Measurements from ENCODE around the gene SPTAN1. TPM values are rescaled to one million over a fixed set of nuclear protein-coding genes. Genes with fewer than 3 reads are reported as not detected.

SPTAN1 gene
- total RNA-seq, 1 experiment from 2014 or later: 229 TPM

- no TSS peak for BruUV-seq (replicated peaks)
- CTCF ChIA-PET: interaction anchor here (0.7 kb wide), 1 partner anchor 281 kb away, joined by 7 read pairs; no protein-coding TSS in a partner anchor
- TF ChIP-seq SIN3A (IDR thresholded peaks at IDR 0.05; ENCODE audit: borderline replicate concordance, insufficient read depth, low read depth, low read length): no peak
- no peak for TF ChIP-seq CTCF (IDR thresholded peaks at IDR 0.05)
- no peak for TF ChIP-seq REST (IDR thresholded peaks at IDR 0.05; ENCODE audit: insufficient read depth in 1 of 2, low read depth in 2 of 2, low read length in 1 of 2)
- TF ChIP-seq POLR2AphosphoS5 (IDR thresholded peaks at IDR 0.05; ENCODE audit: low read depth, low read length): no peak
- TF ChIP-seq TCF7L2 (IDR thresholded peaks at IDR 0.05; ENCODE audit: low read depth, low read length): no peak
- no peaks in the 10 kb centered on the region for H3K9me3 ChIP-seq (ENCODE audit: control insufficient read depth, insufficient read depth, low read depth, low read length)
- no peak overlapping the region for H3K27ac ChIP-seq (ENCODE audit: low read length)
- H3K4me1 ChIP-seq (ENCODE audit: control insufficient read depth, insufficient read depth, low read length): no peaks in the 10 kb centered on the region
- ATAC-seq (no peak; the same call in 1 of the 2 replicates), DNase-seq (ENCODE audit: low read depth, low spot score) (no peak)
- no peak overlapping the region for H3K4me3 ChIP-seq (ENCODE audit: low read depth in 2 of 2, low read length in 2 of 2)
- H3K36me3 ChIP-seq (ENCODE audit: control insufficient read depth, insufficient read depth, low read length): peaks cover 4% of the 10 kb centered on the region; the same call in 1 of the 2 replicates
- intact Hi-C loops (cut with micrococcal nuclease; ENCODE audit: unreplicated experiment) (no loop called here), in situ Hi-C loops (cut with HindIII; ENCODE audit: low pct_unique_long_range_greater_than_20kb, low sequenced_read_pairs) (no loop called here)
- POLR2A ChIA-PET: no interaction called here
- H3K27me3 ChIP-seq (ENCODE audit: control insufficient read depth, insufficient read depth, low read length): no peaks in the 10 kb centered on the region
Measured at GRCh38 chr9:128621730-128622455, 69.5 kb downstream of the SPTAN1 start.

GRCh38 chr9:128624566-128624965 is 72.2 kb downstream of the SPTAN1 start:
- ChIA-PET CTCF (no interaction called here), POLR2A (no interaction called here)
- no peaks in the 10 kb centered on the region for H3K27me3 ChIP-seq (ENCODE audit: control insufficient read depth, insufficient read depth, low read length)
- H3K4me1 ChIP-seq (ENCODE audit: control insufficient read depth, insufficient read depth, low read length): peaks cover 15% of the 10 kb centered on the region
- in situ Hi-C loops (cut with HindIII; ENCODE audit: low pct_unique_long_range_greater_than_20kb, low sequenced_read_pairs) (no loop called here), intact Hi-C loops (cut with micrococcal nuclease; ENCODE audit: unreplicated experiment) (no loop called here)
- DNase-seq (ENCODE audit: low read depth, low spot score): no peak
- no peak for ATAC-seq
- no peak for TF ChIP-seq TCF7L2 (IDR thresholded peaks at IDR 0.05; ENCODE audit: low read depth, low read length)
- TF ChIP-seq REST (IDR thresholded peaks at IDR 0.05; ENCODE audit: insufficient read depth in 1 of 2, low read depth in 2 of 2, low read length in 1 of 2): no peak
- no peak for TF ChIP-seq SIN3A (IDR thresholded peaks at IDR 0.05; ENCODE audit: borderline replicate concordance, insufficient read depth, low read depth, low read length)
- TF ChIP-seq POLR2AphosphoS5 (IDR thresholded peaks at IDR 0.05; ENCODE audit: low read depth, low read length): no peak
- TF ChIP-seq CTCF (IDR thresholded peaks at IDR 0.05): no peak
- H3K27ac ChIP-seq (ENCODE audit: low read length): no peak overlapping the region
- H3K36me3 ChIP-seq (ENCODE audit: control insufficient read depth, insufficient read depth, low read length): peaks cover 4% of the 10 kb centered on the region; the same call in 1 of the 2 replicates
- no peak overlapping the region for H3K4me3 ChIP-seq (ENCODE audit: low read depth in 2 of 2, low read length in 2 of 2)
- no TSS peak for BruUV-seq (replicated peaks)
- H3K9me3 ChIP-seq (ENCODE audit: control insufficient read depth, insufficient read depth, low read depth, low read length): no peaks in the 10 kb centered on the region
